RCC 7860 (cell line): ENCODE measurements around the gene ZC2HC1B.

Experiments used
- DNase-seq: peaks from one replicate; pipeline ENCODE4 v3.0.0-alpha.2; 2015; ENCODE audit warnings: low spot score
- FAIRE-seq: peaks from 2 replicates; lab custom pipeline; 2012; peaks lifted over from hg19 to GRCh38; lab: Jason Lieb, UNC

The ZC2HC1B gene

GRCh38 chr6:143959927-143960326 lies 95.7 kb downstream of the ZC2HC1B start:
- no peak for FAIRE-seq

GRCh38 chr6:143961066-143961465 lies 96.8 kb downstream of the ZC2HC1B start:
- DNase-seq: no peak
- FAIRE-seq: no peak

More at GRCh38 chr6:143959927-143960326, 95.7 kb downstream of the ZC2HC1B start:
- no peak for DNase-seq

- no peak for FAIRE-seq
- DNase-seq: no peak
Observed at GRCh38 chr6:143961886-143962878, 97.9 kb downstream of the ZC2HC1B start.

- DNase-seq (no peak), FAIRE-seq (no peak)
Observed at GRCh38 chr6:143963158-143963919, 99.1 kb downstream of the ZC2HC1B start.

GRCh38 chr6:143964674-143965081 lies 100.4 kb downstream of the ZC2HC1B start:
- no peak for FAIRE-seq

GRCh38 chr6:143965503-143966171 lies 101.4 kb downstream of the ZC2HC1B start:
- FAIRE-seq (no peak), DNase-seq (no peak)

More at GRCh38 chr6:143964674-143965081, 100.4 kb downstream of the ZC2HC1B start:
- DNase-seq: no peak

GRCh38 chr6:143966312-143966711 lies 102.0 kb downstream of the ZC2HC1B start:
- no peak for DNase-seq
- FAIRE-seq: no peak

- DNase-seq (no peak), FAIRE-seq (no peak)
Observed at GRCh38 chr6:143967706-143968376, 103.6 kb downstream of the ZC2HC1B start.

GRCh38 chr6:143969077-143969476 lies 104.8 kb downstream of the ZC2HC1B start:
- FAIRE-seq (no peak), DNase-seq (no peak)

- DNase-seq (no peak), FAIRE-seq (no peak)
Observed at GRCh38 chr6:143970456-143971218, 106.4 kb downstream of the ZC2HC1B start.

GRCh38 chr6:143971482-143972205 lies 107.4 kb downstream of the ZC2HC1B start:
- no peak for DNase-seq
- FAIRE-seq: no peak

GRCh38 chr6:143973097-143973966 lies 109.1 kb downstream of the ZC2HC1B start:
- DNase-seq: no peak
- FAIRE-seq: no peak

- no peak for FAIRE-seq
- DNase-seq: no peak
Observed at GRCh38 chr6:143974089-143974488, 109.8 kb downstream of the ZC2HC1B start.

- DNase-seq: no peak
- no peak for FAIRE-seq
Observed at GRCh38 chr6:143976806-143977349, 112.6 kb downstream of the ZC2HC1B start.

GRCh38 chr6:143980921-143981320 lies 116.6 kb downstream of the ZC2HC1B start:
- no peak for FAIRE-seq

GRCh38 chr6:143982968-143983367 lies 118.7 kb downstream of the ZC2HC1B start:
- FAIRE-seq: no peak
- DNase-seq: no peak

More at GRCh38 chr6:143980921-143981320, 116.6 kb downstream of the ZC2HC1B start:
- DNase-seq: no peak

- DNase-seq (no peak), FAIRE-seq (no peak)
Observed at GRCh38 chr6:143984666-143985065, 120.4 kb downstream of the ZC2HC1B start.
